C4-2B (cell line): ENCODE data around the gene MECP2.

Experiments
- H3K27ac ChIP-seq: fragments of 450-650 bp; 2 replicates; pipeline ENCODE4 v1.5.1; 2017
- ZFX ChIP-seq: fragments of 450-650 bp; IDR thresholded peaks from 2 replicates; pipeline ENCODE4 v1.6.1; 2017
- TF ChIP-seq, protein P1 (sequence below): fragments of 450-650 bp; conservative IDR thresholded peaks from 2 replicates; pipeline ENCODE4 v1.5.1; 2017; ENCODE audit warnings: mild to moderate bottlenecking

The MECP2 gene

DNA sequence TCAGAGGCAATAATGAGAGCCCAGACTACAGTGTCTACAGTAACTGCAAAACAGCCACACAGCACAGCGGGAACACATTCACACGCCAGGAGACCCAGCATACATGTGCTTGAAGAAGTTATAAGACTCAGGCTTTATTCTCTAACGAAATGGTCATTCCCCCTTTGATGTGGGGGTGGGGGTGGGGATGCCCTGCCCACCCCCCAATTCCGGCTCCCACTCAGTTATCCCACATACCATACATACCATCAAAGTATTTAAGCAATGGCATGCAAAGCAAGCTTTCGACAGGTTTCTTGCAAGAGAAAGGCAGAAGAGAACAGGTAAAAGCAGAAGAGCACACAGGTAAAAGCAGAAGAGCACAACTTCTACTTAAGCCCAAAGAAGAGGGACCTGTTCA is 3.6 kb downstream of the MECP2 start:
- no peak overlapping the region for H3K27ac ChIP-seq
- TF ChIP-seq, protein P1, sequence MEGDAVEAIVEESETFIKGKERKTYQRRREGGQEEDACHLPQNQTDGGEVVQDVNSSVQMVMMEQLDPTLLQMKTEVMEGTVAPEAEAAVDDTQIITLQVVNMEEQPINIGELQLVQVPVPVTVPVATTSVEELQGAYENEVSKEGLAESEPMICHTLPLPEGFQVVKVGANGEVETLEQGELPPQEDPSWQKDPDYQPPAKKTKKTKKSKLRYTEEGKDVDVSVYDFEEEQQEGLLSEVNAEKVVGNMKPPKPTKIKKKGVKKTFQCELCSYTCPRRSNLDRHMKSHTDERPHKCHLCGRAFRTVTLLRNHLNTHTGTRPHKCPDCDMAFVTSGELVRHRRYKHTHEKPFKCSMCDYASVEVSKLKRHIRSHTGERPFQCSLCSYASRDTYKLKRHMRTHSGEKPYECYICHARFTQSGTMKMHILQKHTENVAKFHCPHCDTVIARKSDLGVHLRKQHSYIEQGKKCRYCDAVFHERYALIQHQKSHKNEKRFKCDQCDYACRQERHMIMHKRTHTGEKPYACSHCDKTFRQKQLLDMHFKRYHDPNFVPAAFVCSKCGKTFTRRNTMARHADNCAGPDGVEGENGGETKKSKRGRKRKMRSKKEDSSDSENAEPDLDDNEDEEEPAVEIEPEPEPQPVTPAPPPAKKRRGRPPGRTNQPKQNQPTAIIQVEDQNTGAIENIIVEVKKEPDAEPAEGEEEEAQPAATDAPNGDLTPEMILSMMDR, result no peak
- no peak for TF ChIP-seq ZFX

DNA sequence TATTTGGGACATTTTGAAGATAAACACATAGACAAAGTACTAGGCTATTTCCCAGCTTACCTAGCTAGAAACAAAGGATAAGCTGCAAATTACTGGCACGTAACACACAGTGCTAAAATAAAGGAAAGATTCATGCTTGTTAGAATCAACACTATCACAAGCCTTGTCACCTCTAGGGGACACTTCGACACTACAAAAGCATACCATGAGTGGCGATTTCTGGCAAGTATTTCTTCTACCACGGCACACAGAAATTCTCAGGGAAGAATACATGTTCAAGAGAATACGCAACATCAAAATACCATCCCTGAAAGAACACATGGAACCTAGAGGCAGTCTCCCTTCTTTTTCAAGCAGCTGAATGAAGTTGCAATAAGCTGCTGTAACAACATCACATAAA is 5.1 kb downstream of the MECP2 start:
- TF ChIP-seq, protein P1, result no peak
- no peak for TF ChIP-seq ZFX
- H3K27ac ChIP-seq, result no peak overlapping the region

DNA sequence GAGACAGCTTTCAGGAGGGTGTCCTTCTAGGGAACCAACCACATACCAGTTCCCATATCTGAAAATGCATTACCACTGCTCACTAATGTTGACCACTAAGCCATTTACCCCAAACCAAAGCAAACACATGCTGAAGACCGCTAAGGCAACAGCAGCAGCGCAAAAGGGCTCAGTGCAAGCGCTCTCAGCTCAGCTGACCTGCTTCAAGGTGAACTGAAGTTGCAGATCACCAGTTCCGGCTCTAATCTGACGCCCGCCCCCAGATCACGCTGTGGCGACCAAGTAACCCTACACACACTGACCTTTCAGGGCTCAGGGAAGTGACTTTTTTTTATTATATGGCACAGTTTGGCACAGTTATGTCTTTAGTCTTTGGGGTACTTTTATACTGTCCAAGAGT is 5.8 kb downstream of the MECP2 start:
- no peak for TF ChIP-seq ZFX
- TF ChIP-seq, protein P1, result no peak
- H3K27ac ChIP-seq, result no peak overlapping the region

DNA sequence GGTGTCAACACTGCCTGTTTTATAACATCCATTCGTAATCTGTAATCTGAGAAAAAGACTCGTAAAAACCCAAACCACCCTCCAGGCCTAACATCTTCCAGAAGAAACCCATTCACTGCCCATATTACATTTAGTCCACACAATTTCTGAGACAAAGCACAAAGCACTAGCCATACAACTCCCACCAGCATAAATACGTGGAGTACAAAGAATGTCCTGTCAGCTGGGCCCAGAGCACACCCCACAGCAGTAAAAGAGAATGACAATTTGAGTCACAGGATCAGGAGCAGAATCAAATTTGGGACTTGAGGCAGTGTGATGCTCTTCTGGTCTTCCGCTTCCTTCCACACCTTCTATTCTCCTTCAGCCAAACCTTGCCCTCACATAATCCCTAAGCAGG is 6.8 kb downstream of the MECP2 start:
- no peak overlapping the region for H3K27ac ChIP-seq
- TF ChIP-seq ZFX, result no peak
- TF ChIP-seq, protein P1, result no peak

DNA sequence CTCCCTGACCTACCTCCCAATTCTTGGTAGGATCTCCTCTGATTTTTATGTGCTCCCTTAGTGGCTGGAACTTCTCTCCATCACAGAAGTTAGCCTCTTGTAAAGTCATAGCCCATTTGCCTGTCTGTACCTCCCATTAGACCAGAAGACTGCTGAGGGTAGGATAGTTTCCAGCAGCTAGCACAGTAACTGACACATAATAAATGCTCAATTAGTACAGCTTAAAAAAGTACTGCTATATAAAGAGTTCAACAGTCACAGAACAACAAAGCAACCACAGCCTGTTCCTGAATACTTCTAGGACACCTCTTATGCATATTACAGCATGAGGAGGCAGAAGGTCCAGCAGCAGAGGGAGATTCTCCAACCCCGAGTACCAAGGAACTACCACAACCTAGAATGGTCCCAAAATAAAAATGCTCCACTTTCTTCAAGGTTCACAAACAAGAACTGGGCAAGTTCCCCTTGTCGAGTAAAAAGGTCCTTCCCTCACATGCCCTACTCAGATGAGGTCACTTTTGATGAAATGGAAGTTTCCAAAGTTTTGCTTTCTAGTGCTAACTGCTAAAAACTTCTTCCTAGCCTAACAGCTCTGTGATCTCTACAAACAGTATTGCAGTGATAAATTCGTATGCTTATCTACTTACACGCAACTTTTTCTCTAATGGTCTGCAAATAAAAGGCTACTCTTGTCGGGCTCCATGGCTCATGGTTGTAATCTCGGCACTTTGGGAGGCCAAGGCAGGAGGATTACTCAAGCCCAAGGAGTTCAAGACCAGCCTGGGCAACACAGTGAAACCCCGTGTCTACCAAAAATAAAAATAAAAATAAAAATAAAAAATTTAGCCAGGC is 12.8 kb downstream of the MECP2 start:
- H3K27ac ChIP-seq, result no peak overlapping the region

DNA sequence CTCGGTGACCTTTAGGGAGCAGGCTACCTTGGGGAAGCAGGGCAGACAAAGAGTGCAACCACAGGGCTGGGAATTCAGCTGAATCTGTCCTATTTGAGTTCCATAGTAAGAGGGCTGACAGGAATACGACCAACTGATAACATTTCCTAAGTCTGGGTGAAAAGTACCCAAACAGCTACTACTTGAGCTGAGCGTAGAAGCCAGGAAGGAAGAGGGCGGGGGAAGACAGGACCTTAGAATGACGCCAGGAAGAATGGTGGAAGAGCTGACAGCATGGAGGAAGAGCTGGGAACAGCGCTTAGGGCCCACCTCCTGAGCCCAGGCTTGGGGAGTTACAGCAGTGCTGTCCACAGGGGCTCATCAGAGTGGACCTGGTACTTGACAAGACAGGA is 14.4 kb downstream of the MECP2 start:
- H3K27ac ChIP-seq, result no peak overlapping the region

More for the DNA sequence above, 12.8 kb downstream of the MECP2 start:
- TF ChIP-seq, protein P1, result no peak
- TF ChIP-seq ZFX, result no peak

DNA sequence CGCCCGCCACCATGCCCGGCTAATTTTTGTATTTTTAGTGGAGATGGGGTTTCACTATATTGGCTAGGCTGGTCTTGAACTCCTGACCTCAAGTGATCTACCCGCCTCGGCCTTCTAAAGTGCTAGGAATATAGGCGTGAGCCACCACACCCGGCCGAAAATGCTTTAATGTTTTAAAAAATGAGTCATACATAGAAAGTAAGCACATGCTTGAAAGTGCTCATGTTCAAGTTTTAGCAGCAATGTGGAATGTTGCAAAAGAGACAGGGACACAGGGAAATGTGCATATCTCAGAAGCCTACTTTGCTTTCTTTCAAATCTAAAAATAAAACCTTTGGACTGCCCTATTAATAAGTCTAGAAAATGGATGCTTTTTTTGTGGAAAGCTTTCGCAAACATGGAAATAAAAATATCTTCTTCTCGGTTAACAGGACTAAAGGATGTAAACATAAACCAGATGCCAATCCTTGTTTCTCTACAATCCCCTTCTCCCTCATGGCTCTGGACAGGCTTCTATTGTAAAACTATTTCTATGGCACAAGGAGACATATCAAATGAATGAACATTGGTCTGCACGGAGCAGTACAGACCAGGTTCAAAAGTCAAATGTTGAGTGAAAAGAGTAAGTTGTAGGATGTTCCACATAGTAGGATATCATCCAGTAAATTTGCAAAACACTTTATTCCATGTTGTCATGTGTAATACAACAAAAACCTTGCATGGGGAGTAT is 15.0 kb downstream of the MECP2 start:
- H3K27ac ChIP-seq, result no peak overlapping the region
- TF ChIP-seq ZFX, result no peak
- TF ChIP-seq, protein P1, result no peak

More for the DNA sequence above, 14.4 kb downstream of the MECP2 start:
- TF ChIP-seq ZFX, result no peak
